BJ (cell line): ENCODE measurements around the gene ATP8A2. TPM values are rescaled to one million over a fixed set of nuclear protein-coding genes. Genes with fewer than 3 reads are reported as not detected.
"Not testable (repeated sequence)": the region's sequence is repeated elsewhere in the genome, so short reads cannot be mapped to it uniquely, and the experiment has no call there.

Source experiments
- CTCF ChIA-PET: fragments of 350-600 bp; formaldehyde crosslinking; extraction: SDS; loops from one replicate; lab custom pipeline; 2021; ENCODE audit warnings: antibody characterized with exemption, inconsistent platforms; lab: Yijun Ruan, JAX
- POLR2A ChIA-PET: fragments of 300-600 bp; sonication (Branson Sonifier 250); formaldehyde crosslinking; extraction: SDS; loops from one replicate; lab custom pipeline; 2021; ENCODE audit warnings: antibody characterized with exemption; lab: Charles Lee
- DNase-seq: peaks from one replicate; pipeline ENCODE4 v3.0.0-alpha.2; 2011; ENCODE audit warnings: low read depth
- H3K27me3 ChIP-seq: 2 replicates; pipeline ENCODE4 v1.6.0; 2011; ENCODE audit warnings: low read length; ENCODE audit not compliant: control insufficient read depth, insufficient read depth
- H3K36me3 ChIP-seq: 2 replicates; pipeline ENCODE4 v1.5.1; 2011; ENCODE audit warnings: low read length; ENCODE audit not compliant: control insufficient read depth, insufficient read depth
- H3K4me3 ChIP-seq: 2 replicates; pipeline ENCODE4 v1.5.1; 2011; ENCODE audit warnings: low read depth, mild to moderate bottlenecking, control low read depth, low read length
- CTCF ChIP-seq: IDR thresholded peaks from 2 replicates; pipeline ENCODE4 v1.5.1; 2011; ENCODE audit warnings: low read depth, mild to moderate bottlenecking, control low read depth, inconsistent platforms, low read length, moderate library complexity; ENCODE audit not compliant: insufficient read depth
- polyA plus RNA-seq: library from polyadenylated mRNA; depleted of rRNA; stranded (reverse); fragments of >200 nt; gene quantifications from 2 replicates; pipeline ENCODE4 v1.2.3, GENCODE V29; 2011

Gene ATP8A2
- polyA plus RNA-seq, 1 experiment = 0.02 TPM

GRCh38 chr13:26060357-26060756 is 688.6 kb downstream of the ATP8A2 start:
- CTCF ChIA-PET = interaction anchor here (1.3 kb wide), 1 partner anchor 12 kb away, joined by 3 read pairs; no protein-coding TSS in a partner anchor

GRCh38 chr13:26061256-26061655 is 689.5 kb downstream of the ATP8A2 start:
- CTCF ChIA-PET = interaction anchor here (0.5 to 1.7 kb wide), 3 partner anchors 10 to 487 kb away, joined by 3 to 11 read pairs (median 3); no protein-coding TSS in a partner anchor
- no peaks in the 10 kb centered on the region for H3K36me3 ChIP-seq
- TF ChIP-seq CTCF = no peak
- DNase-seq = no peak
- H3K27me3 ChIP-seq = no peaks in the 10 kb centered on the region; the same call in 1 of the 2 replicates
- POLR2A ChIA-PET = no interaction called here
- no peak overlapping the region for H3K4me3 ChIP-seq

More at GRCh38 chr13:26060357-26060756, 688.6 kb downstream of the ATP8A2 start:
- Histone ChIP-seq H3K27me3 (no peaks in the 10 kb centered on the region; the same call in 1 of the 2 replicates), H3K4me3 (no peak overlapping the region), H3K36me3 (no peaks in the 10 kb centered on the region)
- no peak for TF ChIP-seq CTCF
- POLR2A ChIA-PET = no interaction called here
- DNase-seq = no peak

- no peak for TF ChIP-seq CTCF
- H3K27me3 ChIP-seq = no peaks in the 10 kb centered on the region; the same call in 1 of the 2 replicates
- no peaks in the 10 kb centered on the region for H3K36me3 ChIP-seq
- H3K4me3 ChIP-seq = no peak overlapping the region
- ChIA-PET POLR2A (interaction anchor here (0.6 kb wide), 1 partner anchor 19 kb away, joined by 3 read pairs; no protein-coding TSS in a partner anchor), CTCF (interaction anchor here (0.5 to 1.7 kb wide), 5 partner anchors 10 to 487 kb away, joined by 3 to 11 read pairs (median 3); no protein-coding TSS in a partner anchor)
- DNase-seq = peak; percentile 9
Observed at GRCh38 chr13:26061947-26062346, 690.2 kb downstream of the ATP8A2 start.

GRCh38 chr13:26062853-26063444 is 691.2 kb downstream of the ATP8A2 start:
- CTCF ChIA-PET = interaction anchor here (0.6 to 2.0 kb wide), 4 partner anchors 74 to 842 kb away, joined by 3 to 12 read pairs (median 4); no protein-coding TSS in a partner anchor
- DNase-seq = no peak
- peak; percentile 72 for TF ChIP-seq CTCF
- Histone ChIP-seq H3K27me3 (no peaks in the 10 kb centered on the region; the same call in 1 of the 2 replicates), H3K36me3 (no peaks in the 10 kb centered on the region), H3K4me3 (no peak overlapping the region)
- POLR2A ChIA-PET = interaction anchor here (0.6 kb wide), 1 partner anchor 20 kb away, joined by 3 read pairs; no protein-coding TSS in a partner anchor

GRCh38 chr13:26066492-26066891 is 694.7 kb downstream of the ATP8A2 start:
- H3K36me3 ChIP-seq, DNase-seq, H3K4me3 ChIP-seq, POLR2A ChIA-PET, CTCF ChIA-PET, H3K27me3 ChIP-seq: not testable (repeated sequence)
